ENCODE results near the gene ACOXL.
A peak's percentile ranks its signal among the peaks of the same experiment; 100 is the strongest.

ACOXL gene

GRCh38 chr2:111118981-111119821 lies 386.8 kb downstream of the ACOXL start:
- peak; percentile 20 for DNase-seq

GRCh38 chr2:111119822-111120252 lies 387.5 kb downstream of the ACOXL start:
- no peak for DNase-seq

GRCh38 chr2:111120253-111121027 lies 388.1 kb downstream of the ACOXL start, which contains the start of gene BCL2L11:
Gene BCL2L11 (plus strand): TSS chr2:111120914. CDS start chr2:111123746, 2,832 bp downstream.
- DNase-seq: peak; percentile 86

GRCh38 chr2:111121028-111121827 lies 388.9 kb downstream of the ACOXL start:
- DNase-seq: peak; percentile 38

GRCh38 chr2:111121828-111122630 lies 389.7 kb downstream of the ACOXL start:
- peak; percentile 74 for DNase-seq

- peak; percentile 23 for DNase-seq
Measured at GRCh38 chr2:111122631-111123421, 390.5 kb downstream of the ACOXL start.

GRCh38 chr2:111123751-111124150 lies 391.4 kb downstream of the ACOXL start:
- DNase-seq: no peak

GRCh38 chr2:111126581-111126980 lies 394.2 kb downstream of the ACOXL start:
- DNase-seq: no peak

GRCh38 chr2:111127351-111127750 lies 395.0 kb downstream of the ACOXL start:
- no peak for DNase-seq

- no peak for DNase-seq
Measured at GRCh38 chr2:111128096-111128495, 395.7 kb downstream of the ACOXL start.

- DNase-seq: no peak
Measured at GRCh38 chr2:111133603-111134002, 401.2 kb downstream of the ACOXL start.

- DNase-seq: no peak
Measured at GRCh38 chr2:111134055-111134454, 401.7 kb downstream of the ACOXL start.

- no peak for DNase-seq
Measured at GRCh38 chr2:111135237-111135909, 403.0 kb downstream of the ACOXL start.

GRCh38 chr2:111135910-111136297 lies 403.5 kb downstream of the ACOXL start:
- no peak for DNase-seq

- no peak for DNase-seq
Measured at GRCh38 chr2:111138839-111139238, 406.5 kb downstream of the ACOXL start.

GRCh38 chr2:111139637-111140317 lies 407.4 kb downstream of the ACOXL start:
- DNase-seq: no peak

- no peak for DNase-seq
Measured at GRCh38 chr2:111140815-111141214, 408.4 kb downstream of the ACOXL start.

- DNase-seq: no peak
Measured at GRCh38 chr2:111142101-111142500, 409.7 kb downstream of the ACOXL start.

- no peak for DNase-seq
Measured at GRCh38 chr2:111143107-111143842, 410.9 kb downstream of the ACOXL start.
